ENCODE results near the gene GPC5. TPM values are rescaled to one million over a fixed set of nuclear protein-coding genes. Genes with fewer than 3 reads are reported as not detected.

The GPC5 gene
- total and polyA plus RNA-seq, 2 donors (not counting 3 experiments of a cell fraction or from before 2014, with no cell fraction given), result 0.59 to 0.97 TPM

GRCh38 chr13:91601273-91601672 lies 202.9 kb downstream of the GPC5 start:
- Histone ChIP-seq H3K27ac (ENCODE audit: insufficient read depth, low read depth, low read length) (no peak overlapping the region), H3K4me2 (ENCODE audit: insufficient read depth, low read length) (no peak overlapping the region), H3K79me2 (ENCODE audit: control insufficient read depth, insufficient read depth, low read length) (no peaks in the 10 kb centered on the region), H4K20me1 (replicated peaks; ENCODE audit: control insufficient read depth, extremely low read depth, insufficient read depth, low read length) (no peaks in the 10 kb centered on the region), H3K9me1 (replicated peaks; ENCODE audit: control insufficient read depth, extremely low read depth, insufficient read depth, low read length) (no peaks in the 10 kb centered on the region), H3K4me3 (replicated peaks in 1 of 3; ENCODE audit: insufficient read depth in 1 of 3, low read depth in 1 of 3, low read length in 3 of 3) (no peak overlapping the region), H3K4me1 (ENCODE audit: control insufficient read depth, extremely low read depth, insufficient read depth, low read length) (no peaks in the 10 kb centered on the region), H3K27me3 (ENCODE audit: control insufficient read depth in 2 of 2, insufficient read depth in 2 of 2, low read length in 2 of 2) (no peaks in the 10 kb centered on the region), H3K9me3 (replicated peaks; ENCODE audit: control insufficient read depth, insufficient read depth, low read length) (no peaks in the 10 kb centered on the region), H3K9ac (replicated peaks; ENCODE audit: extremely low read depth, insufficient read depth, low read length) (no peak overlapping the region), H3K36me3 (ENCODE audit: control insufficient read depth in 2 of 2, extremely low read depth in 1 of 2, insufficient read depth in 2 of 2, low read length in 2 of 2) (no peaks in the 10 kb centered on the region), H2AFZ (ENCODE audit: low read depth, low read length) (no peak overlapping the region)
- POLR2A ChIA-PET, result no interaction called here
- DNase-seq (ENCODE audit: low read depth, low spot score) (no peak), FAIRE-seq (no peak)
- BruUV-seq (replicated peaks), result no TSS peak
- TF ChIP-seq MAX (IDR thresholded peaks at IDR 0.05; ENCODE audit: insufficient read depth, insufficient read length) (no peak), POLR2AphosphoS5 (IDR thresholded peaks at IDR 0.05; ENCODE audit: insufficient read depth, low read depth, low read length) (no peak), MYC (IDR thresholded peaks at IDR 0.05; ENCODE audit: low read depth, low read length) (no peak), FOS (IDR thresholded peaks at IDR 0.05; ENCODE audit: borderline replicate concordance, insufficient read depth, low read length) (no peak), EZH2 (IDR thresholded peaks at IDR 0.05; ENCODE audit: borderline replicate concordance, low read depth, low read length, severe bottlenecking) (no peak), GATA2 (IDR thresholded peaks at IDR 0.05; ENCODE audit: insufficient read depth, insufficient read length, low read depth, low read length) (no peak), POLR2A (IDR thresholded peaks at IDR 0.05; ENCODE audit: low read depth, low read length) (no peak), JUN (IDR thresholded peaks at IDR 0.05; ENCODE audit: borderline replicate concordance, insufficient read depth, insufficient read length, low read depth) (no peak)
- TF ChIP-seq, protein P1, sequence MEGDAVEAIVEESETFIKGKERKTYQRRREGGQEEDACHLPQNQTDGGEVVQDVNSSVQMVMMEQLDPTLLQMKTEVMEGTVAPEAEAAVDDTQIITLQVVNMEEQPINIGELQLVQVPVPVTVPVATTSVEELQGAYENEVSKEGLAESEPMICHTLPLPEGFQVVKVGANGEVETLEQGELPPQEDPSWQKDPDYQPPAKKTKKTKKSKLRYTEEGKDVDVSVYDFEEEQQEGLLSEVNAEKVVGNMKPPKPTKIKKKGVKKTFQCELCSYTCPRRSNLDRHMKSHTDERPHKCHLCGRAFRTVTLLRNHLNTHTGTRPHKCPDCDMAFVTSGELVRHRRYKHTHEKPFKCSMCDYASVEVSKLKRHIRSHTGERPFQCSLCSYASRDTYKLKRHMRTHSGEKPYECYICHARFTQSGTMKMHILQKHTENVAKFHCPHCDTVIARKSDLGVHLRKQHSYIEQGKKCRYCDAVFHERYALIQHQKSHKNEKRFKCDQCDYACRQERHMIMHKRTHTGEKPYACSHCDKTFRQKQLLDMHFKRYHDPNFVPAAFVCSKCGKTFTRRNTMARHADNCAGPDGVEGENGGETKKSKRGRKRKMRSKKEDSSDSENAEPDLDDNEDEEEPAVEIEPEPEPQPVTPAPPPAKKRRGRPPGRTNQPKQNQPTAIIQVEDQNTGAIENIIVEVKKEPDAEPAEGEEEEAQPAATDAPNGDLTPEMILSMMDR (IDR thresholded peaks at IDR 0.05; ENCODE audit: extremely low read depth in 1 of 2, insufficient read depth in 1 of 2, low read depth in 1 of 2, low read length in 2 of 2), result no peak
- CTCF ChIA-PET, result no interaction called here
- intact Hi-C loops (cut with micrococcal nuclease), result no loop called here
- dilution Hi-C loops (cut with MboI; ENCODE audit: extremely low pct_ligation_motif_present, low sequenced_read_pairs), result no loop called here

Data from endothelial cell of umbilical vein (primary cell).